A673 (cell line): ENCODE results near the gene PMEL. TPM values are rescaled to one million over a fixed set of nuclear protein-coding genes. Genes with fewer than 3 reads are reported as not detected.

Experiments
- BruUV-seq: library from RNA; stranded (reverse); fragments of 400-500 nt; replicated peaks from 2 replicates; lab custom pipeline; 2021; lab: Mats Ljungman, UMichigan
- CTCF ChIA-PET: fragments of 300-600 bp; sonication (Branson Sonifier 250); formaldehyde crosslinking; loops from one replicate; lab custom pipeline; 2022; ENCODE audit warnings: antibody characterized with exemption; lab: Charles Lee
- POLR2A ChIA-PET: fragments of 300-600 bp; sonication (Branson Sonifier 250); formaldehyde crosslinking; loops from one replicate; lab custom pipeline; 2022; ENCODE audit warnings: antibody characterized with exemption; ENCODE audit not compliant: low non-redundant PET; lab: Charles Lee
- DNase-seq: peaks from one replicate; pipeline ENCODE4 v3.0.0-alpha.2; 2015; ENCODE audit warnings: low spot score
- H3K27ac ChIP-seq: fragments of 200-600 bp; sonication (generic); 2 replicates; pipeline ENCODE4 v1.5.1; 2016; ENCODE audit warnings: mixed run types, low read depth, mild to moderate bottlenecking, mixed read lengths, antibody characterized with exemption, low read length; ENCODE audit not compliant: poor library complexity, severe bottlenecking
- H3K27me3 ChIP-seq: fragments of 200-600 bp; sonication (generic); replicated peaks from 2 replicates; pipeline ENCODE4 v1.6.1; 2017; ENCODE audit warnings: mixed run types, low read depth, mild to moderate bottlenecking, mixed read lengths, antibody characterized with exemption, low read length; ENCODE audit not compliant: insufficient read depth, poor library complexity
- H3K36me3 ChIP-seq: fragments of 200-600 bp; sonication (generic); 2 replicates; pipeline ENCODE4 v1.6.1; 2016; ENCODE audit warnings: mixed run types, mild to moderate bottlenecking, mixed read lengths, antibody characterized with exemption, low read length; ENCODE audit not compliant: insufficient read depth, poor library complexity, severe bottlenecking
- H3K4me1 ChIP-seq: fragments of 200-600 bp; sonication (generic); 2 replicates; pipeline ENCODE4 v1.6.1; 2017; ENCODE audit warnings: mixed run types, mild to moderate bottlenecking, mixed read lengths, antibody characterized with exemption, low read length; ENCODE audit not compliant: insufficient read depth, poor library complexity, severe bottlenecking
- H3K4me3 ChIP-seq: fragments of 200-600 bp; sonication (generic); 2 replicates; pipeline ENCODE4 v1.5.1; 2016; ENCODE audit warnings: low read depth, mixed run types, mild to moderate bottlenecking, mixed read lengths, low read length; ENCODE audit not compliant: poor library complexity, severe bottlenecking
- H3K9me3 ChIP-seq: fragments of 200-600 bp; sonication (generic); 2 replicates; pipeline ENCODE4 v1.6.1; 2016; ENCODE audit warnings: mixed run types, low read depth, mild to moderate bottlenecking, mixed read lengths, antibody characterized with exemption, low read length; ENCODE audit not compliant: poor library complexity, severe bottlenecking
- CTCF ChIP-seq: fragments of 300-800, 200-600 bp; sonication (generic); conservative IDR thresholded peaks from 2 replicates; pipeline ENCODE4 v1.5.1; 2017; ENCODE audit warnings: low read depth, mild to moderate bottlenecking, antibody characterized with exemption, low read length, moderate library complexity, mixed read lengths
- EZH2 ChIP-seq: fragments of 200-600 bp; sonication (generic); IDR thresholded peaks from 2 replicates; pipeline ENCODE4 v1.6.1; 2017; ENCODE audit warnings: borderline replicate concordance, low read depth, mild to moderate bottlenecking, mixed read lengths, antibody characterized with exemption, low read length; ENCODE audit not compliant: poor library complexity, severe bottlenecking
- intact Hi-C: fragments of 100-400 bp; cut with micrococcal nuclease; formaldehyde crosslinking; loops from one replicate; pipeline ENCODE4 v1.10.0; 2022; ENCODE audit not compliant: unreplicated experiment
- total RNA-seq: library from RNA; stranded (reverse); gene quantifications from 2 replicates; pipeline ENCODE4 v1.2.3, GENCODE V29; 2021

PMEL gene
- total RNA-seq, 1 experiment from 2014 or later = 1.2 TPM

DNA sequence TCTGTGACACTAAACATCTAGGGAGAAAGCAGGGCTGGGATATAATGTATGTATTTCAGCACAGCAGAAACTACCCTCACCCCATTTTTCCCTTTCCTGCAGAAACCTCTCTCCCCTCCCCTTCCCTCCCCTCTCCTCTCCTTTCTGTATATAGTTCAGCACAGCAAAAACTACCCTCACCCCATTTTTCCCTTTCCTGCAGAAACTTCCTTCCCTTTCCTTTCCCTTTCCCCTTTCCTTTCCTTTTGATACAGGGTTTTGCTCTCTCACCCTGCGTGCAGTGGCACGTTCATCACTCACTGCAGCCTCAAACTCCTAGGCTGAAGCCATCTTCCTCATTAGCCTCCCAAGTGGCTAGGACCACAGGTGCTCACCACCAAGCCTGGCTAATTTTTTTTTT is 2.1 kb downstream of the PMEL start:
- H3K27ac ChIP-seq = no peak overlapping the region
- H3K36me3 ChIP-seq = peaks cover 8% of the 10 kb centered on the region
- ChIA-PET CTCF (interaction anchor here (0.6 kb wide), 1 partner anchor 34 kb away, joined by 3 read pairs; no protein-coding TSS in a partner anchor), POLR2A (no interaction called here)
- no TSS peak for BruUV-seq
- peaks cover 20% of the 10 kb centered on the region for H3K4me1 ChIP-seq
- no peaks in the 10 kb centered on the region for H3K9me3 ChIP-seq
- no peak overlapping the region for H3K4me3 ChIP-seq
- H3K27me3 ChIP-seq = no peaks in the 10 kb centered on the region
- TF ChIP-seq CTCF = no peak
- no peak for TF ChIP-seq EZH2
- intact Hi-C loops = no loop called here
- DNase-seq = no peak

DNA sequence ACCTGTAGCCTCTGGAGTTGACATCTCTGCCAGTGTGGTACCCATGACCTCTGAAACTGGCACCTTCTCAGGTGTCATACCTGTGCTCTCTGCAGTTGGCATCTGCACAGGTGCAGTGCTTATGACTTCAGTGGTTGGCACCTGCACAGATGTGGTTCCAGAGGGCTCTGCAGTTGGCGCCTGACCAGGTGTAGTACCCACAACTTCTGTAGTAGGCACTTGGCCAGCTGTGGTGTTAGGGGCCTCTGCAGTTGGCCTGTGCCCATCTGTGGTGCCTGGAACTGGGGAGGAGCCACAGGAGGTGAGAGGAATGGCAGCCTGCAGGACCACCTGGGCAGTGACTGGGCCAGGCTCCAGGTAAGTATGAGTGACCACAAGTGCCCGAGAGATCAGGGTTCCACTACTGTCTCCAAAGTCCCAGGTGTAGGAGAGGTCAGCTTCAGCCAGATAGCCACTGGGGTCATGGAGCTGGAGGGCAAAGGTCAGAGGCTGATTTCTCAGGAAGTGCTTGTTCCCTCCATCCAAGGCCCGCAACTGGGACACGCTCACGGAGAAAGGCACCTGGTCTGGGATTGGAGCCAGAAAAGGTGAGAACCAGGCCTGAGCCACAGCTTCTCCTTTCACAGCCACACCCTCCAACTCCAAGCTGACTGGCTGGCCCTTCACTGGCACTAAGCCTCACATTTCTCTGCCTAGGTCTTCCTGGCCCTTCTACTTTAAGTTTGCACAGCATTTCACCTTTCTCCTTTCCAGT is 8.6 kb downstream of the PMEL start:
- BruUV-seq = no TSS peak
- intact Hi-C loops = no loop called here

DNA sequence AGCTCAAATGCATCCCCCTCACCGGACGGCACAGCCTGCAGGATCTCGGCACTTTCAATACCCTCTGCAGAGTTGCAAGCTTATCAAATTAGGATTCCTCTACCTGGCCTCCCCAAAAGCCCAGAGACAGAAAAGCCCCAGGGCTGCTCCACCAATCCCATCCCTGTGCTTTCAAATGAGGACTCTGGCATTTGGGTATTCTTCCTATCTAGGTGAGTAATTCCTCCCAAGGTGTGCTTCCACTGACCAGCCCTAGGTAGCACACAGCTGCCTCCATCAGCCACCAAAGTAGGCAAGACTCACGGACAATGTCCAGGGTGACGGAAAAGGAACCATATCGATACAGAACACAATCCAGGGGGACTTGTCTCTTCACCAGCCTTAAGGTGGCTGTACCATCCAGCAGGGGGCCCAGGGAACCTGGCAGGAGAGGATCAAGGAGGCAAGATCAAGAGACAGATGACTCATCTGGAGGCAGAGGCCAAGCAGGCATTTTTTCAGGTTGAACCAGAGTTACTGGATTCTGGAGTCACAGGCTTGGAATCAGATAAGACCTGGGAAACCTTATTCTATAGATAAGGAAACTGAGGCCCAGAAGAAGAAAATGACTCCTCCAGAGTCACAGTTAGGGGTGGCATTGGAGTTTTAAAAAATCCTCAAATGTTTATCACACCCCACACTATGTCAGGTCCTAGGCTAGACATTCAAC is 9.9 kb downstream of the PMEL start:
- BruUV-seq = no TSS peak
- CTCF ChIA-PET = interaction anchor here (0.6 to 1.0 kb wide), 2 partner anchors 16 to 214 kb away, joined by 4 to 5 read pairs; no protein-coding TSS in a partner anchor
- Histone ChIP-seq H3K9me3 (no peaks in the 10 kb centered on the region), H3K4me3 (no peak overlapping the region), H3K27me3 (no peaks in the 10 kb centered on the region), H3K36me3 (no peaks in the 10 kb centered on the region), H3K27ac (no peak overlapping the region), H3K4me1 (no peaks in the 10 kb centered on the region)
- no peak for DNase-seq
- POLR2A ChIA-PET = no interaction called here
- intact Hi-C loops = no loop called here
- TF ChIP-seq CTCF = no peak; the same call in 1 of the 2 replicates
- no peak for TF ChIP-seq EZH2

More for the DNA sequence above, 8.6 kb downstream of the PMEL start:
- Histone ChIP-seq H3K27me3 (no peaks in the 10 kb centered on the region), H3K9me3 (no peaks in the 10 kb centered on the region), H3K27ac (no peak overlapping the region), H3K4me3 (no peak overlapping the region), H3K36me3 (no peaks in the 10 kb centered on the region), H3K4me1 (no peaks in the 10 kb centered on the region)
- ChIA-PET POLR2A (no interaction called here), CTCF (interaction anchor here (1.0 kb wide), 1 partner anchor 17 kb away, joined by 5 read pairs; no protein-coding TSS in a partner anchor)
- TF ChIP-seq EZH2 (no peak), CTCF (no peak)
- no peak for DNase-seq
